GM20000 (cell line): Measurements from ENCODE around the gene EEF1AKMT4.
"Not testable (repeated sequence)": the region's sequence is repeated elsewhere in the genome, so short reads cannot be mapped to it uniquely, and the experiment has no call there.

Experiments used
- DNase-seq: peaks from one replicate; pipeline ENCODE4 v3.0.0; 2012; ENCODE audit warnings: low spot score
- CTCF ChIP-seq: IDR thresholded peaks from 2 replicates; pipeline ENCODE4 v1.5.1; 2012; ENCODE audit warnings: mild to moderate bottlenecking, control low read depth; ENCODE audit errors: extremely low read depth, missing control alignments

The EEF1AKMT4 gene

GRCh38 chr3:184261270-184261853, 11.9 kb downstream of the EEF1AKMT4 start, which contains the start of gene CAMK2N2:
Gene CAMK2N2, minus strand, starts transcription at chr3:184261553. Its CDS starts 268 bp downstream, at chr3:184261285.
- TF ChIP-seq CTCF: no peak
- peak; percentile 91 for DNase-seq

GRCh38 chr3:184261854-184262763, 12.6 kb downstream of the EEF1AKMT4 start:
- no peak for TF ChIP-seq CTCF
- DNase-seq: peak; percentile 65

- no peak for DNase-seq
- no peak for TF ChIP-seq CTCF
Observed at GRCh38 chr3:184262764-184263179, 13.3 kb downstream of the EEF1AKMT4 start.

- not testable (repeated sequence) for DNase-seq
Observed at GRCh38 chr3:184267249-184267648, 17.8 kb downstream of the EEF1AKMT4 start.

GRCh38 chr3:184272269-184272668, 22.8 kb downstream of the EEF1AKMT4 start:
- TF ChIP-seq CTCF: no peak
- no peak for DNase-seq

- TF ChIP-seq CTCF: no peak
- no peak for DNase-seq
Observed at GRCh38 chr3:184275381-184275701, 25.9 kb downstream of the EEF1AKMT4 start.

GRCh38 chr3:184275961-184276910, 26.8 kb downstream of the EEF1AKMT4 start, which contains the start of gene ECE2:
Gene ECE2, plus strand, starts transcription at chr3:184276022. Its CDS starts 132 bp downstream, at chr3:184276154.
- DNase-seq: no peak
- no peak for TF ChIP-seq CTCF
